Activated CD8-positive, alpha-beta memory T cell treated with anti-CD3 and anti-CD28 coated beads for 36 hours (primary cell): ENCODE results near the gene NT5DC1. TPM values are rescaled to one million over a fixed set of nuclear protein-coding genes. Genes with fewer than 3 reads are reported as not detected.

Experiments used
- CTCF ChIA-PET: fragments of 350-600 bp; sonication (Branson Sonifier 250); formaldehyde crosslinking; loops from one replicate; lab custom pipeline; 2021; ENCODE audit warnings: antibody characterized with exemption; lab: Charles Lee
- POLR2A ChIA-PET: fragments of 350-600 bp; sonication (Branson Sonifier 250); formaldehyde crosslinking; loops from one replicate; lab custom pipeline; 2021; ENCODE audit warnings: antibody characterized with exemption; lab: Charles Lee
- total RNA-seq, 2 experiments: library from RNA; stranded (reverse); gene quantifications; one replicate each; pipeline ENCODE4 v1.2.3, GENCODE V29; 2021

NT5DC1 gene
- 10 to 100 TPM; 43.1 to 44.7 TPM for total RNA-seq

DNA sequence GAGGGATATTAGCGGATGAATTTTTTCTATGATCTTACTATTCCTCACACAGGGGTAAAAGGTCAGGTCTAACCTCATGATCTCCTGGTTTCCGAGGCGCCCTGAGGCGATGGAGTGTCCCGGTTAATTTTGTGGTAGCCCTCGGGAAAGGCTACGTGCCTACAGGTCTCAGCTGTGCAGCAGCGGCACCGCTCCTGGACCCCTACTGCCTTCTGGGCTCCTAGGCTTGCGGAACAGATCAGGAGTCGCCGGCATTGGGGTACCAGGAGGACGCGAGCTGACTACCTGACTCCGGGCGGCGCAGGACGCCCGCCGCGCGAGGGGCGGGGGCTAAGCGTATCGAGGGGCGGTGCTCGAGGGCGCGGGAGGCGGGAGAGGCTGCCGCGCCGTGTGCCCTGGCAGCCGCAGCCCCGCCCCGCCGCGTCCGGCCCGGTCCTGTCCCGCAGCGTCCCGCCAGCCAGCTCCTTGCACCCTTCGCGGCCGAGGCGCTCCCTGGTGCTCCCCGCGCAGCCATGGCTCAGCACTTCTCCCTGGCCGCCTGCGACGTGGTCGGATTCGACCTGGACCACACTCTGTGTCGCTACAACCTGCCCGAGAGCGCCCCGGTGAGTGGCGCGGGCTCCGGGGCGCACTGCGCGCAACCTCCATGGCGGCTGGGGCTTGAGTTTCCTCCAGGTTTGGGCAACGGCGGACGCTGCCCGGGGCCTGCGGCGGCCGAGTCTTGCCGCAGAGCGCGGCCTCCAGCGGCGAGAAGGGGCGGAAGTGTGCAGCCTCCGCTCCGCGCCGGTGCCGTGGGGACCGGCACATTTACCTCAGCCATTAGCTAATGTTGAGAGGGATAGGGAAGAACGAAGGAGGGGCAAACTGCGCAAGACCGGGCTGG lies at the start of gene NT5DC1:
Gene NT5DC1 (plus strand): TSS at position 435 of the 883 bp plus-strand sequence. CDS start 78 bp downstream, at position 513.
- CTCF ChIA-PET = interaction anchor here (1.1 to 1.5 kb wide), 2 partner anchors 12 to 30 kb away, joined by 4 read pairs; no protein-coding TSS in a partner anchor
- POLR2A ChIA-PET = interaction anchor here (0.6 to 1.7 kb wide), 4 partner anchors 11 to 179 kb away, joined by 3 to 4 read pairs (median 3); partner anchors contain the start of gene TSPYL1

DNA sequence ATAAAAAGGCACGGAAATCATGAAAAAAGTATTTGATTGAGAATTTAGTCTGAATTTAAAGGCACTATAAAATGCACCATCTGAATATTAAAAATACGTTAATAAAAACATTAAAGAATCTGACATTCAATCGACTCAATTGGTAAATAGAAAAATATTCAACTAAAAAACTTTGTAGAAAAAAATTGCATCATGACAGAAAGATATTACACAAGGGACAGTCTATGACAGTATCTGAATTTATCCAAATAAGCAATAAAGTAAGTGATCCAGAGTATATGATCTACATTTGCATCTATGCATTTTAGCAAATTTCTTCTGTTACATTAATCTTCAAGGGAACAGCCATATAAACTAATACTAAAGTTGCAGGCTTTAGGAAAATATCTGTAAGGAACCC lies 49.4 kb upstream of the NT5DC1 start:
- ChIA-PET POLR2A (no interaction called here), CTCF (no interaction called here)

DNA sequence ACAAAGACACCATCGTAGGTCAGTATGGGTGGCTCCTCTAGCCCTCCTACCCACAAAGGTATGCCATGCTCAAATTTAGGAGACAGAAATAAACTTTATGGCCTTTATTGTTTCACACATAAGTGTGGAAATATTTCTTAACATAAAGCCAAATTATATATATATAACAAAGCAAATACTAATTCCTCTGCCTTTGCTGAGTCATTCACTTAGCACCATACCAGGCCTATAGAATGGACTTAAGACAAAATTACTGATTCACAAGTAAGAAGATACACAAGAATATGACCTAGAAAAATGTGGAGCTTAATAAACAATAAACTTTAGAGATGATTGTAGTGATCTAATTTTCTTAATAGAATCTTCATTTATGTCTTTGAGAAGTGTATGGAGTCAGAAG lies 45.1 kb upstream of the NT5DC1 start:
- ChIA-PET CTCF (no interaction called here), POLR2A (no interaction called here)

DNA sequence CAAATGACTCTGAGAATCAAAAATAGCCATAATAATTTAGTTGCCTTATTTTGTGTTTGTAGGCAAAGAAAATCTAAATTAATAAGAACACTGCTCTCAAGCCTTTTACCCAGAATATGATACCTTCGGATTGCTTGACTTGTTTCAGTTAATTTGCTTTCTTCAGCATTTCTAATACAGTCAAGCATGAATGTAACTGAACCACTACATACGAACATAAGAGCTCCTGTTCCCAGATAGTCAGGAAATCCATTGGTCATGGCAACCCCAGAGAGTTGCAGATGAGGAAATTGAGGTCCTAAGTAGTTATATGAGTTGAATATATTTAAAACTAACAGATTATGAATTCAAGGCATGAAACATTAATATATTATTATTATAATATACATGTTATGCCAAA lies 42.9 kb upstream of the NT5DC1 start:
- POLR2A ChIA-PET = no interaction called here
- CTCF ChIA-PET = no interaction called here

DNA sequence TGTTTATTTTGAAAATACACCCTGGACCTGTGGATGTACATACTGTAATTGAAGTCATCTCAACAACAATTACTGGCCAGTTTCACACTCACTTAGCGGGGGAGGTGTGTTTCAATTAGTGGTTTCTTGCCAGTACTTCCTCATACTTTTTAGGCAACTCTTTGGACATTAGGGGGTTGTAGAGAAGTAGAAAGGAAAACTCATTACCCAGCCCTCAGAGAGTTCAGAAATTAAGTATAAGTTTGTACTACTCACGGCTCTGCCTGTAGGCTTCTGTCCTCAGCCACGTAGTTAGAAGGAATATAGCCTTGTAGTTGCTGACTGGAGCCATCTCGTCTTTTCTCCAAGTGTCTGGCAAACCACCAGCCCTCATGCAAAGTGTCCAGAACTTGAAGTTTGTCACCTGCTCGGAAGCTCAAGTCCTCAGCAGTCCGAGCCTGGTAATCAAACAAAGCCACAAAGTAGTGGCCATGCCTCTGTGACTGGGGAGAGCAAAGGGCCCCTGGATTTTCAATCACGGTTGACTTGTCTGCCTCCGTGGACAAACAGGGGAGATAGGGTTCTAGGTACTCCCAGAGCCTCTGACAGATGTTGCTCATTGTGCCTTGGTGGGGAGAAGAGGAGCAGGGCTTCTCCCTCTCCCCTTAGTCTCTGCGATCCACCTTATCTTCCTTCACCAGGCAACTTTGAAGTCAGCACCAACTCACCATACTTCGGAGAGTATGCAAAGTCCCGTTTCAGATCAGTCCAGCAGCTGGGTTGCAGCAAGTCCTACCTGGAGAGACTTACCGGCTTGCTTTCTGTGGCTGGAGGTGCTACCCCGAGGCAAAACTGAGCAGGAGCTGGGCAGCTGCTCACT lies 40.7 kb upstream of the NT5DC1 start:
- CTCF ChIA-PET = no interaction called here
- POLR2A ChIA-PET = no interaction called here

DNA sequence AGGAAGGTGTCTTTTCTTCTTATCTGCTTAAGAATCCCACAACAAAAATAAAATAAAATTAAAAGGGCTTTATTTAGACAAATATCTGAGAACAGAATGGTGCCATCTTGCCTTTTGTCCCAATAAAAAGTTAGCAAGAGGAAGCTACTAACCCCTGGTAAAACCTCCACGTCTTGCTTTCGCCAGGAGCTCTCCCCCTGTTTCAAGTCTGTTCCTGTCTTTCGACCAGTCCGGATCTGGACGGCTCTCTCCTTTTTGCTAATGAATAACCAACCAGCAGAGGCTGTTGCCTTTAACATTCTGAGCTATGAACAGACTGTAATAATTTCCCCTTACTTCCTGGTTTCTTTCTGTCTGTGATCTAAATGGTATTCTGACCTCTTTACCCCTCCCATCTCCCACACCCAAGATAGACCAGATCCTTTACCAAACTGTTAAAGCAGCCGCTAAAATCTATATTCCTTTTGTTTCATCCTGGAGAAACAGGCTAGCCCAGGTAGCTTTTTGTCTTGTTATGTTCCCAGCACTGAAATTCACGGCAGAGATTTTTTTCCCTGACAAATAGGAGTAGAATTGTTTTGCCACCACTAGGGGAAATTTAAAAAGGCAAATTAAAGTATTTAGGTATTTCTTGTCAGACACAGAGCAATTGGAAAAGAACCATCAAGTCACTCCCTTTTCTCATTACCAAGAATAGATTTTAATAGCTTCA lies 39.9 kb upstream of the NT5DC1 start, which contains the start of gene FRK:
Gene FRK (minus strand): TSS at position 320 of the 712 bp plus-strand sequence. CDS start 580 bp downstream, outside the sequence.
- ChIA-PET CTCF (interaction anchor here (0.6 kb wide), 1 partner anchor 386 kb away, joined by 6 read pairs; no protein-coding TSS in a partner anchor), POLR2A (no interaction called here)

DNA sequence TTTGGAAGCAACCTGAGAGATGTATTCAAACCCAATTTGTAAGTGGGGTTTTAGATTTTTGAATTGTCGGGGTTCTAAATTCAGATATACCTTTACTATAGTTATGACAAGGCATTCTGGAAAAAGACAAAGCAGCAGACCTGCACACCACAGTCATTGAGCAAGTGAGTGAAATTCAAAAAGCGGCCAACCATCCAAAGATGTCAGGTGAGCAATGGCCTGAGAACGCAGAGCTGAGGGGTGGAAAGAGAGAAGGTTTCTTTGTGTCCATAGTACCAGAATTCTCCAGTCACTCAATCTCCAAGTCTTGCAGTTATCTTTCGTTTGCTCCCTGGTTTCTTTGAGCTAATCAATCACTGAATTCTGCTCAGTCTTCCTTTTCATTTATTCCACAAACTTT lies 38.2 kb upstream of the NT5DC1 start:
- CTCF ChIA-PET = no interaction called here
- POLR2A ChIA-PET = no interaction called here

DNA sequence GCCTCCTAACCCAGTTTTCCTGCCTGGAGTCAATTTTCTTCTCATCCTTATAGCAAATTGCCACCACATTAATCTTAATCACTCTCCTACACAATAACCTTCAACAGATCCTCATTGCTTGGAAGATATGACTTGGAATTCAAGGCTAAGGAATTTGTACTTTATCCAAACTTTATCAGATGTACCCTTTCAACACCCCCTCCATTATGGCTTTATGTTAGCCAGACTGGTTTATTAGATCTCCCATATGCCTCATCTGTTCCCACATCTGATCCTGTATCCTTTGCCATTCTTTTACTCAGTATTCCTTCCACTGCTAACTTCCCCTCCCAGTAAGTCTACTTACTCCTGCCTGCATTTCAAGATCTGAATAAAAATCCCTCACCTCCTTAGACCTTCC lies 36.0 kb upstream of the NT5DC1 start:
- CTCF ChIA-PET = no interaction called here
- POLR2A ChIA-PET = no interaction called here

DNA sequence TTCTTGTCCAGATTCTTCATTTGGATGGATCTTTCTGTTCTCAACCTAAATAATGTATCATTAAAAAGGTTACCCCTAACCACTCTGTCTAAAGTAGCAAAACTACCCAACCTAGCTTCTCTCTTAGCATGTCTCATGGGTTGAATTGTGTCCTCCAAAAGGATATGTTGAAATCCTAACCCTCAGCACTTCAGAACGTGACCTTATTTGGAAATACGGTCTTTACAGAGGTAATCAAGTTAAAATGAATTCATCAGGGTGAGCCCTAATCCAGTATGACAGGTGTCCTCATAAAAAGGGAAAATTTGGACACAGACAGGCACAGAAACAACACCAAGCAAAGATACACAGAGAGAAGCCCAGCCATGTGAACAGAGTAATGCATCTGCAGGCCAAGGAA lies 33.9 kb upstream of the NT5DC1 start:
- ChIA-PET CTCF (no interaction called here), POLR2A (no interaction called here)

DNA sequence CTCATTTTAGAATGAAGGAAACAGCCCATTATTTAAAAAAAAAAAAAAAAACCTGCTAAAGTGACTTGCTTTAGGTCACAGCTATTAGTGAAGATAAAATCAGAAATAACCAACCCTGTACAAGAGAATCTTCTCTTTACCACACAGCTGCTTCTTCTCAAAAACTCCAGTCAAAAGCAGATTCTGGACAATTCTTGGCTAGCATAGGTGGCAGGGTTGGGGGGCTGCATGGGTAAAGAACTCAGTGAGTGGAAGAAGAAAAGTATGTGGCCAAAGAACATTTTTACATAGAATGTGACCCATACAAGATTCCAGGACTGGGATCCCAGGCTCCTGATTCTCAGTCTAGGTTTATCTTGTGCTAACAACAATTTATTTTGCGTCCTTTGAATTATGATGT lies 30.6 kb upstream of the NT5DC1 start:
- ChIA-PET CTCF (no interaction called here), POLR2A (no interaction called here)

DNA sequence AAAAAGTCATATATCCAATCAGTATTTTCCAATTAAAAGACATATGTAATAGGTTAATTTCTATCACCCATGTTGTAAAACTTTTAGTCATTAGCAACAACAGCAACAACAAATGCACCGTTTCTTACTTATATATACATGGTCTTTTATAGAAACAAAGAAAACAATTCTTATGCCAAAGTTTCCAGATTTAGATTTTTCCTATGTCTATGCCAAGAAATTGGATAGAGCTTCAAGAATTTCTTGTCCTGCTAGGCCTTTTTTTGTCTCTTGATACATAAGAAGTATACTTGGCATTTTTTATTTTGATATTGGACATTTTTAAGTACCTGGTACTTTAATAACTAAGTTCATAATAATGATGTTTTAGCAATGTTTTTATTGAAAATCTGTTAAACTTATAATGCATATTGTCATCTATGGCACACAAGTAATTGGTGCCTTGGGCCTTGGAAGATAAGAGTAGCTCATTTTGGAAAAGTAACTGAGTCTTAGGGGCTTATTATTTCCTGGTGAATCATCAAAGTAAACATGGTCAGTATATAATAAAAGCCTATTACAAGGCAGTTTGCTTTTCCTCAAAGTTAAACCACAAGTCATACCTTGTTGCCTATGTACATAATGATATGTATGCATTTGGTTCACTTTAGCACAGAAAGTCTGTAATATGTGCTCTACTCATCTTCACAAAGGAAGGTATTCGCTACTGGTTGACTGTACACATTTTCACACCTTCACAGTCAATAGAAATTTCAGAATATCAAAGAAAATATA lies 29.9 kb upstream of the NT5DC1 start:
- CTCF ChIA-PET = no interaction called here
- POLR2A ChIA-PET = no interaction called here

DNA sequence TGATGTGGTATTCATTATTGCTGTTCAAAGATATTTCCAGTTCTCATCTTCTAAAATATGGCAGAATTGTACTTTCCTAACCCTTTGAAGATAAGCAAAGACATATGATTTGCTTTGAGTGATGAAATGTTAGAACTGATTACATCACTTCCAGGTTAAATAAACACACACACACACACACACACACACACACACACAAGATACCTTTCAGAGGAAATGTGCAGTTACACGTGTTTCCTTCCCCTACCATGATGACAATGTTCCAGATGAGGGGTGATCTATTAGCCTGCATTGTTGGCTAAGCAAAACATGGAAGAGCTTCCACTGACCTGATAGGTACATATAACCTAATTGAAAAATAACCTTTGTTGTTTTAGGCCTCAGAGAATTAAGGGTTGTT lies 28.3 kb upstream of the NT5DC1 start:
- POLR2A ChIA-PET = no interaction called here
- CTCF ChIA-PET = no interaction called here

DNA sequence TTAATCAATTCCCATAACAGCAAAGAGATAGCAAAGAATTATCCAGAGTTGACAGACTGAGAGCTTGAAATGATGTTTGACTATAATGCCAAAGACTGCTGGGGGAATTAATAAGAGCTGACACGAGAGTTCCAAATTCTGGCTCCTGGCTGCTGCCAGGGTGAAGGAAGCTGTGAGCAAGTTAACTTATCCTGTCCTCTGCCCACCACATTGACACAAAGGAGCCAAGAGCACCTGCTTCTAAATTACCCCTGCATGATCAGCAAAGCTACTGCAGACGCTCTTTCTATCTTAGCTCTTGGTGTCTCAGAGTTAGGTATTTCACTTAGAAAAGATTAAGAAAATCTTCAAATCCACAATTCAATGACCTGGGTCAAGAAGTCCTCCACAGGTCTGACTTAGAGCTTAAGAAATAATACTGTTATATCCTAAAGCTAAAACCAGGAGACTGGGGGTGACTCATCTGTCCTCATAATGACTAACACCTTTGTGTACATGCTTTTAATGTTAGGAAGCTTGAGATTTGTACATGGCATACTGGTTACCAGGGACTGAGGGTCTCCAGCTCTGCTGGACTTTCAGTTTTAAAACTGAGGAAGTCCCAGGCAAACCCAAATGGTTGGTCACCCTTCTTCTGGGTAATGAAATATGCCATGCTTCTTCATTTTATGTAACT lies 26.8 kb upstream of the NT5DC1 start:
- ChIA-PET CTCF (no interaction called here), POLR2A (no interaction called here)

DNA sequence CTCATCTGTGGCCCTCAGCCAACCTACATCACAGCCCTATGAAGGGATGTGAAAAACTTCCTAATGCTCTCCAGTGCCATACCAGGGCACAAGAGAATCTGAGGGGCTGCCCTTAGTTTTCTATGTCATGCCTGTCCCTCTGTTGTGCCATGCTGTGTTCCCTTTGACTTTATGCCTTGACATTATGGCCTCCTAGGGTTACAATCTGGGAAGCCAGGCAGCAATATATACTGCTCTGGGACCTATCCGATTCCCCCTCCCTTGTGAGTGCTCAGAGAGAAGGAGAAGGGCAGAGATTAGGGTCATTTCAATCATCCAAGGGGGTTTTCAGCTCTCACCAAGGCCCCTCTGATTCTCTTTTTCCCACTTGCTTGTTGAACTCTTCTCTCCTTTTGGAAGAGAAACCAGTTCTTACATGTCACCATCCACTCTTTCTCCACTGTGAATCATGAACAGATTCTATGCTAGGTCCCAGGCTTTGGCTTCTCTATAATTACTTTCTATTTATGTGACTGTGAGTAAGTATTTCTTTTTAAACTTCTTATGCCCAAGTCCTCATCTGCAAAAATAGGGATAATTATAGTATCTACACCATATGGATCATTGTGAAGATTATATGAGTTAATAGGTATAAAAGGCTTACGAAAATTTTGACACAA lies 25.8 kb upstream of the NT5DC1 start:
- POLR2A ChIA-PET = no interaction called here
- CTCF ChIA-PET = no interaction called here

DNA sequence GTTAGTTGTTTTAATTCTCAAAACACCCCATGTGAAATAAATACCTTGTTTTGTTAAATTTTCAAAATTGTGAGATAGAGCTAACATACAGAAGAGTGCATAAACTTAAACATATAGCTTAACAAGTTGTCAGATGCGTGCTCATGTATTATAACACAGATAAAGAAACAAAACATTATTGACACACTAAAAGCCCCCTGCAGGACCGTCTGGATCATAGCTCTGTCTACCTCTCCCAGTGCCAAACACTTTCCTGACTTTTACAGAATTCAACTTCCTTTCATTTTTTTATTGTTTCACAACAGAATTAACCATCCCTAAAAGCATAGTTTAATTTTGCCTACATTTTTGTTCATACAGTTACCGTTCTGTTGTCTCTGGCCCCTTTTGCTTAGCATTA lies 22.1 kb upstream of the NT5DC1 start:
- CTCF ChIA-PET = no interaction called here
- POLR2A ChIA-PET = no interaction called here

DNA sequence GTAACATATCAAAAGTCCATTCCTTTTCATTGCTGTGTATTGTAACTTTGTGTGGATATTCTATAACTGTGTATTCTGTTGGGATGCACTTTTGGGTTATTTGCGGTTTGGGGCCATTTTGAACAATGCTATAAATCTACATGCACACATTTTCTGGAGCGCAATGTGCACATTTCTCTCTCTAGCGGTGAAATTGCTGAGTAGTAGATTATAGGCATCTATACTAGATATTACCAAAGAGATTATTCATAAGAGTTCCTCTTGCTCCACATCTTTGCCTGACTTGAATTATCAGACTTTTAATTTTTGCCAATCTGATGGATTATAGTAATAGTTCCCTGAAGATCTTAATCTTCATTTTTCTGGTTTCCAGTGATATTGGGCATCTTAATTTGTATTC lies 21.7 kb upstream of the NT5DC1 start:
- POLR2A ChIA-PET = no interaction called here
- CTCF ChIA-PET = no interaction called here

DNA sequence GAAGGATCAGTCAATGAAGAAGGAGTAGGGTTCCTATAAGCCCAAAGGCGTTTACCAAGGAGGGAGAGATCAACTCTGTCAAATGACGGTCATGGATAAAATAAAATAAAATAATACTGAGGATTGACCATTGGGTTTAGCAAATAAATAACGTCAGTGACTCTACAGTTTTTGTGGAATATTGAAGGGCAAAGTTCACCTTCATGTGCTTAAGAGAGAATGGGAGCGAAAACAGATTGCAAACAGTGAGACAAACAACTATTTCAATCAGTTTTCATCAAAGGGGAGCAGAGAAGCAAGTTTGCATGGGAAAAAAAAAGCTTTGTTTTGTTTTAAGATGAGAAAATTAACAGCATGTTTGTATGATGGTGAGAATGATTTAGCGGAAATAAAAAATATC lies 17.6 kb upstream of the NT5DC1 start:
- ChIA-PET CTCF (interaction anchor here (1.1 kb wide), 1 partner anchor 72 kb away, joined by 3 read pairs; no protein-coding TSS in a partner anchor), POLR2A (no interaction called here)

DNA sequence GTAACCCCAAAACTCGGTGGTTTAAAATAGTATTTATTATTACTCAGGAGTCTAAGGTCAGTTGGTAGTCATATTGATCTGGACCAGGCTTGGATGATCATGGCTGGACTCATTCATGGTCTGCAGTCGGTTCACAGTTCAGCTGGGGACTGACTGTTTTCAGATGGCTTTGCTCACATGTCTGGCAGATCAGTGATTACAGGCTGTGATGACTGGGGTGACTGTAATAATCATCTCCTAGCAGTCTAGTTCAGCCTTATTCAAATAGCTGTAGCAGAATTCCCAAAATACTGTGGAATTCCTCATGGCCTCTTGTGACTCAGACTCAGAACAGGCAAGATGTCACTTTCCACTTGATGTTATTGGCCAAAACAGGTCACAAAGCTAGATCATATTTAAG lies 16.4 kb upstream of the NT5DC1 start:
- POLR2A ChIA-PET = no interaction called here
- CTCF ChIA-PET = no interaction called here
